ENCODE measurements around the gene SULF2.
A peak's percentile ranks its signal among the peaks of the same experiment; 100 is the strongest.

The SULF2 gene

DNA sequence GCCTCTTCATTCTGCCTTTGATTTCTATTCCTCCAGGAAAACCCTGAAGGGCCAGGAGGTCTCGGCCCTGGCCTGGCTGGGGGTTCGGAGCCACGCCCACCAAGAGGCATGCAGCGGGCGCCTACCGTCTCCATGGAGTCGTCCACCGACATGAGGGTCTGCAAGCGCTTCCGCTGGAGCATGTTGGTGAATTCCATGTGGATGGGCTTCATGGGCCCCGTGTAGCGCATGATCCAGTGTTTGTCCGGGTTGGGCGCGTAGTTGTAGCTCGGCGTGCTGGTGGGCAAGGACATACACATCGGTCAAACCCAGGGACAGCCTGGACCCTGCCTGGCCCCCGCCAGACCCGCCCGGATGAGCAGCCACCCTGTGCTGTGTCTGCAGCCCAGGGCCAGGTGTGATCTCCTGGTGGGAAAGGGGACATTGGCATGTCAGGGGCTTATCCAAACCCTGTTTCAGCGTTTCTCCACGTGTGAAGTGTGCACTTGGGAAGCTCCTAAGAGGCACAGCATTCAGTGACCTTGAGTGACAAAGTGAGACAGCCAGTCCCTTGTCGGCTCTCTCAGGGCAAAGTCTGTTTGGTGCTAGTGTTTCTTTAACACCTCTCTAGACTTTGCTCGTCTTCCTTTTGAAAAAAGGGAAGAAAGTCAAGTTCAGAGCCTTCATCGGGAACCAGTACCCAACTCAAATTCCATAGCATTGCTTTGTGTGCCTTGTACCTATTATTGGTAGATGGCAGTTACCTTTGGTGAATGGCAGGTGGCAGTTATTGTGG lies 100.8 kb downstream of the SULF2 start:
- DNase-seq (ENCODE audit: low read depth) = no peak

DNA sequence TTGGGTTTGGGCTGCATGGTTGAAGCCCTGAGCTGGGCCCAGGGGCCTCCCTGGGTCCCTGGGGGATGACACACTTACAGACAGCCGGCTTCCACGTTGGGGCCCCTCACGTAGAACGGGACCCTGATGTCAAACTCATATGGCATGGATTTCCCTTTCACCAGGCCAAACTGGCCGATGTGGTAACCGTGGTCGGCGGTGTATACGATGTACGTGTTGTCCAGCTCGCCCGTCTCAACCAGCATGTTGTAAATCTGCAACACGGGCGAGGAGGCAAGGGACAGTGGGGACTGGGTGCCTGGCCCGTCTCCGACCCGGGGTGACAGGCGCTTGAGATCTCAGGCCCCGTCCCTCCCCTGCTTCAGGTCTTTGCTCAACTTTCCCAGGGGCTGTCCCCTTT lies 102.4 kb downstream of the SULF2 start:
- no peak for DNase-seq (ENCODE audit: low read depth)

GRCh38 chr20:47682028-47682783 lies 103.1 kb downstream of the SULF2 start:
- peak; percentile 91 for DNase-seq (ENCODE audit: low read depth)

DNA sequence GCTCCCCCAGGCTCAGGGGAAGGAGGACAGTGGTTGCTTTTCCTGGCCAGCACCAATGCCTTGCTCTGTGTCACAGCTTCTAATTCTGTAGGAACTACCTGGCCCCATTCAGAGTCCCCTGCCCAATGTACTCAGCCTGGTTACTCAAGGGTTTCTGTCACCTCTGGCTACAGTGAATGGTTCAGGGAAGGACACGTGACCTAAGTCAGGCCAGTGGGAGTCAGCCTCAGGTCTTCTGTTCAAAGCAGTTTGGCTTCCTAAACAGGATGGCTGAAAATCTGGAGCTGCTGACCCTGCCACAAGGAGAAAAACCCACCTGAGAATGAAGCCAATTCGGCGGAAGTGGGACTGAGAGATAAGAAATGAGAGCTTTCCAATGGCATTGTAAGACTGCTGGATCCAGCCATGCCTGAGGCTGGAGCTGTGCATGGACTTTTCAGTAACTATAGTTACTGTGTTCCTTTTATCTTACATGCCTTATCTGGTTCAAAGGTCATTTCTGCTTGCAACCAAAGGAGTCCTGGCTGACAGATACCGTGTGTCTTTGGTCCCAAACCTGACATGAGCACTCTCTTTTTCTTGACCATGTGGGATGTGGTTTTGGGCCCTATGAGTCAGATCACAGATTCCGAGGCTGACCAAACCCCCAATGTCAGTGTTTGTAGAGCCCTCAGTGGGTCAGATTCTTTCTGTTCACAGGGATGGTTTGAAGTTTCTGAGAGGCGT lies 104.3 kb downstream of the SULF2 start:
- peak; percentile 76 for DNase-seq (ENCODE audit: low read depth)

GRCh38 chr20:47679462-47679861 lies 105.8 kb downstream of the SULF2 start:
- no peak for DNase-seq (ENCODE audit: low read depth)

- DNase-seq (ENCODE audit: low read depth) = no peak
Measured at GRCh38 chr20:47678536-47678935, 106.7 kb downstream of the SULF2 start.

- peak; percentile 44 for DNase-seq (ENCODE audit: low read depth)
Measured at GRCh38 chr20:47677635-47678453, 107.4 kb downstream of the SULF2 start.

DNA sequence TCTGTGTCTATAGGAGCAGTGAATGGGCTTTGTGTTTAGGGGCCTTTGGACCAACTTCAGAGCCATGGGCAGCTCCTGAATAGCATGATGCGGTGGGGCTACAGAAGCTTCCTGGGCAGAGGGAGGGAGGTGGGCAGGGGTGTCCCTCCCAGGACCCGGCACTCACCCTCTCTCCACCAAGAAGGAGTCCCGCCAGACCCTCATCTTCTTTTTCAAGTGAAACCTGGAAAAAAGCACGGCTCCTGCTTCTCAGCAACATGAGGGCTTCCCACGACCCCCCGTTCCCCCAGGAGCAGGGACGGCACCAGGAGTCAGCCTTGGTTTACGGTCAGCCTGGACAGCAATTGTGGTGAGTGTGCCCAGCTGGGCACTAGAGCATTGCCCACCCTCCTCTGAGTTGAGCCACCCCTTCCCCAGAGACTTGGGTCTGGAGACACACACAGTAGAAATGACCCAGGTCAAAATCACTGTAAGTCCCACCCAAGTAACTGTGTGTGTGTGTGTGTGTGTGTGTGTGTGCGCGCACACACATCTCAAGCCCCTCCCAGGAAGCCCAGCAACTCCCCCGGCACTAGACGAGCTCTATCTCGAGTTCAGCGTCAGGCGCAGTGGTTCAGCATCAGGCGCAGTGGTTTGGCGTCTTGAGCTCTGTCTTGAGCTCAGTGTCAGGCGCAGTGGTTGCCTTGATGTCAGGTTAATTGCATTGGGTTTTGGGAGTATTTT lies 108.2 kb downstream of the SULF2 start:
- DNase-seq (ENCODE audit: low read depth) = no peak

- DNase-seq (ENCODE audit: low read depth) = no peak
Measured at GRCh38 chr20:47676219-47676721, 109.0 kb downstream of the SULF2 start.

- no peak for DNase-seq (ENCODE audit: low read depth)
Measured at GRCh38 chr20:47675190-47676142, 109.8 kb downstream of the SULF2 start.

GRCh38 chr20:47674686-47675085 lies 110.6 kb downstream of the SULF2 start:
- no peak for DNase-seq (ENCODE audit: low read depth)

GRCh38 chr20:47674145-47674544 lies 111.1 kb downstream of the SULF2 start:
- DNase-seq (ENCODE audit: low read depth) = no peak

- DNase-seq (ENCODE audit: low read depth) = no peak
Measured at GRCh38 chr20:47673671-47673955, 111.7 kb downstream of the SULF2 start.

DNA sequence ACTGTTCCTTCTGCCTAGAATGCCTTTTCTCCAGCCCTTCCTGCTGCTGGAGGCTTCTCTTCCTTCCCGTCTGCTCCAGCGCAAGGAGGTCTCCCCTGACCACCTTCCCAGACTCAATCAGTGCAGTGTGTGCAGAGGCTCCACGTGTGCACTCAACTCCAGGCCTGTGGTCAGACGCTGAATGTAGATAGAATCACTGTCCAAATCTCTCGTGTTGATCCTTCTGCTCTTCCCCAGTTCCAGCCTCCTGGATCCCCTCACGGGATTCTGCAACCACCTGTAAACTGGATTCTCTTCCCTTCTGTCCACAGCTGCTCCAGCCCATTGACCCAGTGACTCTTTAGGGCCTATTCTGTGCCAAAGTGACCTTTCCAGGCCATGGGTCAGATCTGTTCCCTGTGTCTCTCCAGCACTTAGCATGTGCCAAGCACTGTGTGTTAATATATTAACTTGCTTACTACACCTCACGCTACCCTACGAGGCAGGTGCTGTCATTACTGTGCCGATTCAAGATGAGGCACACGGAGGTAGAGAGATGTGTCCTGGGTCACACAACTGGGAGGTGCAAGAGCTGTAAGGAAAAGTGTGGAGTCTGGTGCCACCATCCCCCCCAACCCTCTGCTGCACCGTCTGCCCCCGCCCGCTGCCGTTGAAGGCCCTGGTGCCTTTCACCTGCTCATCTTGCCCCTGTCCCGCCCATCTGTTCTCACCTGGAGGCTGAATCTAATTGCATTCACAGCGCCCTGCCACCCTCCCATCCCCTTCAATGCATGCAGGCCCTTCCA lies 112.2 kb downstream of the SULF2 start:
- no peak for DNase-seq (ENCODE audit: low read depth)

DNA sequence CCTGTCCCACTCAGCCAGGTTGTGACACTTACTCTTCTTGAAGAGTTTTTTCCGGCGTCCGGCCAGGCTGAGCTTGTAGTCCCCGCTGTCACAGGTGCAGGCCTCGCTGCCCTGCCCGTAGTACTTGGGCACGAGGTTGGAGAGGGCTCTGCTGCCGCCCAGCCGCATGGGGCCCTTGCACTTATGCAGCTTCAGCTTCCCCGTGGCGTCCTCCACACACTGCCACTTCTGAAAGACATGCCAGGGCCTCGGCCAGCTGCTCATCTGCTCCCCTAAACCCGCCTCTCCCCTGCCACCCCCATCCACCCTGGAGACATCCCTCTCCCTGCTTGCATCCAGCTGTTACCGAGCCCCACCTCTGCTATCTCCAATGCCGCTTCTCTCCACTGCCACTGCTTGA lies 113.1 kb downstream of the SULF2 start:
- DNase-seq (ENCODE audit: low read depth) = no peak

- DNase-seq (ENCODE audit: low read depth) = no peak
Measured at GRCh38 chr20:47670913-47671312, 114.4 kb downstream of the SULF2 start.

- DNase-seq (ENCODE audit: low read depth) = no peak
Measured at GRCh38 chr20:47669927-47670890, 115.1 kb downstream of the SULF2 start.

DNA sequence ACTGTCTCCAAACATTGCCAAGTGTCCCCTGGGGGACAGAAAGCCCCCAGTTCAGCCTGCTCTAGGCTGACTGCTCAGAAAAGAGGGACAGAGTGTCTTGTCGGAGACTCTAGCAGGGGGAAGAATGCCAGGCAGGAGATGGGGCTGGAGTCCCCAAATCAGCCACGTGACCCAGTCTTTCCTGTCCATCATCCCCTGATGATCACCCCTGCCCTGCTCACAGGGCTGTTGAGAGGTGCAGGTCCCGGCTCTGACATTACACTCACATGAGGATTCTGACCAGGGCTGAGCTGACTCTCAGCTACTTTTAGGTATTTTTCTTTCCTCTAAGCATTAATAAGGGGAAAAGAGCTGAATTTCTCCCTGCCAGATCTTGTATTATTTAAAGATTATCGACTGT lies 115.8 kb downstream of the SULF2 start:
- no peak for DNase-seq (ENCODE audit: low read depth)

Data from EH (cell line).